SU-DHL-6 (cell line): ENCODE results near the gene TP53BP2.

ENCODE experiments used
- H2AFZ ChIP-seq: fragments of 200-600 bp; sonication (generic); 2 replicates; pipeline ENCODE4 v1.6.1; 2014; ENCODE audit warnings: low read depth, mild to moderate bottlenecking, moderate library complexity, mixed read lengths, antibody characterized with exemption, low read length; ENCODE audit not compliant: severe bottlenecking
- H3F3A ChIP-seq: fragments of 200-600 bp; shearing (Covaris generic); 2 replicates; pipeline ENCODE4 v1.6.0; 2016; ENCODE audit warnings: antibody characterized with exemption, mild to moderate bottlenecking; ENCODE audit not compliant: insufficient read depth
- H3K27ac ChIP-seq: fragments of 200-600 bp; sonication (generic); 2 replicates; pipeline ENCODE4 v1.5.1; 2016; ENCODE audit warnings: low read depth, mild to moderate bottlenecking, low read length, moderate library complexity, mixed read lengths
- H3K27me3 ChIP-seq: fragments of 200-600 bp; sonication (generic), shearing (Covaris generic); 2 replicates; pipeline ENCODE4 v1.6.0; 2014; ENCODE audit warnings: mild to moderate bottlenecking, low read length
- H3K36me3 ChIP-seq: fragments of 200-600 bp; sonication (generic); 2 replicates; pipeline ENCODE4 v1.6.1; 2014; ENCODE audit warnings: mild to moderate bottlenecking, low read length, mixed read lengths
- H3K4me2 ChIP-seq: fragments of 300-600, 200-600 bp; shearing (Covaris generic), sonication (generic); 2 replicates; pipeline ENCODE4 v1.6.0; 2014; ENCODE audit warnings: low read length, low read depth, mild to moderate bottlenecking; ENCODE audit not compliant: poor library complexity, severe bottlenecking
- H3K4me3 ChIP-seq: fragments of 200-600 bp; sonication (generic); 2 replicates; pipeline ENCODE4 v1.5.1; 2014; ENCODE audit warnings: antibody characterized with exemption, low read length, mild to moderate bottlenecking, mixed read lengths; ENCODE audit not compliant: insufficient read depth, poor library complexity, severe bottlenecking
- H3K79me2 ChIP-seq: fragments of 200-600 bp; sonication (generic); 2 replicates; pipeline ENCODE4 v1.6.1; 2014; ENCODE audit warnings: mild to moderate bottlenecking, low read length, moderate library complexity; ENCODE audit not compliant: insufficient read depth
- H3K9ac ChIP-seq: fragments of 200-600 bp; sonication (generic); 2 replicates; pipeline ENCODE4 v1.7.0; 2014; ENCODE audit warnings: mild to moderate bottlenecking, low read length
- H3K9me2 ChIP-seq: fragments of 200-600 bp; sonication (generic); replicated peaks from 2 replicates; pipeline ENCODE4 v1.6.1; 2014; ENCODE audit warnings: low read length; ENCODE audit not compliant: insufficient read depth
- H3K9me3 ChIP-seq: fragments of 200-600 bp; sonication (generic); 2 replicates; pipeline ENCODE4 v1.6.1; 2014; ENCODE audit warnings: low read length, mixed read lengths; ENCODE audit not compliant: insufficient read depth
- H4K20me1 ChIP-seq: fragments of 200-600 bp; sonication (generic); 2 replicates; pipeline ENCODE4 v1.6.1; 2014; ENCODE audit warnings: low read depth, mild to moderate bottlenecking, antibody characterized with exemption, low read length, moderate library complexity, mixed read lengths
- CTCF ChIP-seq: fragments of 200-600 bp; sonication (generic); IDR thresholded peaks from one replicate; pipeline ENCODE4 v1.5.1; 2017; ENCODE audit warnings: antibody characterized with exemption, mild to moderate bottlenecking, low read length, moderate library complexity; ENCODE audit not compliant: insufficient read depth, poor library complexity, severe bottlenecking
- EZH2phosphoT487 ChIP-seq: fragments of 200-600 bp; sonication (generic), shearing (Covaris generic); conservative IDR thresholded peaks from 2 replicates; pipeline ENCODE4 v1.6.1; 2018; ENCODE audit warnings: mild to moderate bottlenecking, antibody characterized with exemption, low read length, moderate library complexity, mixed read lengths

The TP53BP2 gene

GRCh38 chr1:223878598-223879325 lies 33.0 kb upstream of the TP53BP2 start:
- Histone ChIP-seq H3K4me3 (no peak overlapping the region), H3K27ac (no peak overlapping the region)

GRCh38 chr1:223877804-223878203 lies 32.1 kb upstream of the TP53BP2 start:
- H3K27ac ChIP-seq, result no peak overlapping the region
- no peaks in the 10 kb centered on the region for H3K9me2 ChIP-seq
- H2AFZ ChIP-seq, result no peak overlapping the region
- no peaks in the 10 kb centered on the region for H3F3A ChIP-seq
- H4K20me1 ChIP-seq, result no peaks in the 10 kb centered on the region
- no peak overlapping the region for H3K4me3 ChIP-seq
- no peaks in the 10 kb centered on the region for H3K79me2 ChIP-seq
- H3K27me3 ChIP-seq, result no peaks in the 10 kb centered on the region
- TF ChIP-seq CTCF (no peak), EZH2phosphoT487 (no peak)
- no peak overlapping the region for H3K4me2 ChIP-seq
- 0 out of 2 replicates have a peak, but pooled peaks cover 4% of the 10 kb centered on the region for H3K9me3 ChIP-seq
- H3K36me3 ChIP-seq, result no peaks in the 10 kb centered on the region
- no peak overlapping the region for H3K9ac ChIP-seq

More at GRCh38 chr1:223878598-223879325, 33.0 kb upstream of the TP53BP2 start:
- H3K27me3 ChIP-seq, result no peaks in the 10 kb centered on the region
- H3K9ac ChIP-seq, result no peak overlapping the region
- no peaks in the 10 kb centered on the region for H3K79me2 ChIP-seq
- H3F3A ChIP-seq, result no peaks in the 10 kb centered on the region
- H3K36me3 ChIP-seq, result no peaks in the 10 kb centered on the region
- no peak for TF ChIP-seq EZH2phosphoT487
- no peak for TF ChIP-seq CTCF
- H4K20me1 ChIP-seq, result no peaks in the 10 kb centered on the region
- H2AFZ ChIP-seq, result no peak overlapping the region
- no peaks in the 10 kb centered on the region for H3K9me2 ChIP-seq
- H3K9me3 ChIP-seq, result 0 out of 2 replicates have a peak, but pooled peaks cover 4% of the 10 kb centered on the region
- no peak overlapping the region for H3K4me2 ChIP-seq

GRCh38 chr1:223876590-223876989 lies 30.8 kb upstream of the TP53BP2 start:
- Histone ChIP-seq H3K27me3 (no peaks in the 10 kb centered on the region), H3K4me3 (no peak overlapping the region), H3K36me3 (no peaks in the 10 kb centered on the region), H3K4me2 (no peak overlapping the region), H3K9me3 (0 out of 2 replicates have a peak, but pooled peaks cover 4% of the 10 kb centered on the region), H4K20me1 (no peaks in the 10 kb centered on the region), H3K27ac (no peak overlapping the region), H2AFZ (no peak overlapping the region), H3K9me2 (no peaks in the 10 kb centered on the region), H3F3A (no peaks in the 10 kb centered on the region), H3K9ac (no peak overlapping the region), H3K79me2 (no peaks in the 10 kb centered on the region)
- no peak for TF ChIP-seq CTCF
